Measurements from ENCODE around the gene CHDH.

- TF ChIP-seq CTCF (IDR thresholded peaks at IDR 0.05): no peak
- TF ChIP-seq POLR2A (IDR thresholded peaks at IDR 0.05): no peak
Measured at GRCh38 chr3:53775018-53775417, 71.2 kb downstream of the CHDH start.
